Stimulated activated CD4-positive, alpha-beta T cell treated with anti-CD3 and anti-CD28 coated beads, TNF-alpha, amount 100 ng/mL, for 24 hours (primary cell): ENCODE measurements around the gene XPR1.

Experiments used
- DNase-seq, 3 experiments: peaks; one replicate each; pipeline ENCODE4 v3.0.0-alpha.2; 2020; ENCODE audit warnings: low read depth in 3 of 3

The XPR1 gene

GRCh38 chr1:180631766-180632325 lies at the start of gene XPR1:
XPR1 (plus strand) TSS chr1:180632022; CDS start chr1:180632202, 180 bp downstream.
- DNase-seq, result peak; percentile 96 to 98 (median 97)

- DNase-seq, result no peak
Measured at GRCh38 chr1:180584869-180585268, 47.0 kb upstream of the XPR1 start.

- no peak for DNase-seq
Measured at GRCh38 chr1:180585994-180586359, 45.8 kb upstream of the XPR1 start.

GRCh38 chr1:180586671-180587155 lies 45.1 kb upstream of the XPR1 start:
- DNase-seq, result no peak

GRCh38 chr1:180588121-180588520 lies 43.7 kb upstream of the XPR1 start:
- no peak for DNase-seq

GRCh38 chr1:180590889-180591288 lies 40.9 kb upstream of the XPR1 start:
- DNase-seq, result no peak

- no peak for DNase-seq
Measured at GRCh38 chr1:180593382-180593781, 38.4 kb upstream of the XPR1 start.

GRCh38 chr1:180594723-180595122 lies 37.1 kb upstream of the XPR1 start:
- DNase-seq, result no peak

- DNase-seq, result no peak
Measured at GRCh38 chr1:180595966-180596365, 35.9 kb upstream of the XPR1 start.

GRCh38 chr1:180597520-180597919 lies 34.3 kb upstream of the XPR1 start:
- no peak for DNase-seq

GRCh38 chr1:180598333-180598974 lies 33.4 kb upstream of the XPR1 start:
- DNase-seq, result no peak

- no peak for DNase-seq
Measured at GRCh38 chr1:180600343-180600742, 31.5 kb upstream of the XPR1 start.

GRCh38 chr1:180601512-180601911 lies 30.3 kb upstream of the XPR1 start:
- DNase-seq, result no peak

- DNase-seq, result no peak
Measured at GRCh38 chr1:180603223-180603849, 28.5 kb upstream of the XPR1 start.

- DNase-seq, result no peak
Measured at GRCh38 chr1:180603850-180604226, 28.0 kb upstream of the XPR1 start.

- no peak for DNase-seq
Measured at GRCh38 chr1:180606155-180606554, 25.7 kb upstream of the XPR1 start.

- no peak for DNase-seq
Measured at GRCh38 chr1:180609643-180610555, 21.9 kb upstream of the XPR1 start.

- no peak for DNase-seq
Measured at GRCh38 chr1:180610556-180611015, 21.2 kb upstream of the XPR1 start.

GRCh38 chr1:180611016-180611930 lies 20.5 kb upstream of the XPR1 start:
- no peak for DNase-seq

- no peak for DNase-seq
Measured at GRCh38 chr1:180612632-180613031, 19.2 kb upstream of the XPR1 start.

GRCh38 chr1:180614730-180615129 lies 17.1 kb upstream of the XPR1 start:
- no peak for DNase-seq
